HUES6 (cell line): ENCODE data around the gene METTL18.
"Not testable (repeated sequence)": the region's sequence is repeated elsewhere in the genome, so short reads cannot be mapped to it uniquely, and the experiment has no call there.

ENCODE experiments used
- H3K27ac ChIP-seq: 2 replicates; pipeline ENCODE4 v1.7.0; 2013; ENCODE audit warnings: low read depth, mild to moderate bottlenecking, low read length, inconsistent platforms
- H3K27me3 ChIP-seq: 2 replicates; pipeline ENCODE4 v1.6.1; 2013; ENCODE audit warnings: low read length; ENCODE audit not compliant: control insufficient read depth, insufficient read depth
- H3K36me3 ChIP-seq: 2 replicates; pipeline ENCODE4 v1.6.1; 2013; ENCODE audit warnings: low read length; ENCODE audit not compliant: control insufficient read depth, insufficient read depth
- H3K4me1 ChIP-seq: 2 replicates; pipeline ENCODE4 v1.6.1; 2013; ENCODE audit warnings: low read length; ENCODE audit not compliant: control insufficient read depth, insufficient read depth
- H3K4me3 ChIP-seq: 2 replicates; pipeline ENCODE4 v1.5.1; 2013; ENCODE audit warnings: low read depth, low read length
- H3K9ac ChIP-seq: one replicate; pipeline ENCODE4 v1.6.1; 2013; ENCODE audit warnings: mild to moderate bottlenecking, low read length
- H3K9me3 ChIP-seq: 2 replicates; pipeline ENCODE4 v1.6.1; 2013; ENCODE audit warnings: low read depth, low read length; ENCODE audit not compliant: control insufficient read depth, insufficient read depth

The METTL18 gene

DNA sequence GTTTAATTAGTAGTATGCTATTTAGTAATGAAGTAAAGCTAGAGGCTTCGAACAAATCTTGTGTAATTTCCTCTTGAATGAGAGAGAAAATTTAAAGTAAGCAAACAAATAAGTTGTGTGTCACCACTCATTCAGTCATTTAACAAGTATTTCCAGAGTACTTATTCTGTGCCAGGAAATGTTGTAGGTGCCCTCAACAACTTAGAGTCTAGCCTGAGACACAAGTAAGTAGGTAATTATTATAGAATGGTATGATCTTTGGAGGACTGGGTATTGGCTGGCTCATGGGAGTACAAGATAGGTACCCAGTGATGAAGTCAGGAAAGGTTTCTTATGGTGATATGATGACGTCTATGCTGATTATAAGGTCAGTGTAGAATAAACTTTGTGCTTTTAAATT is 17.4 kb upstream of the METTL18 start:
- no peaks in the 10 kb centered on the region for H3K9me3 ChIP-seq
- H3K4me3 ChIP-seq = no peak overlapping the region
- no peaks in the 10 kb centered on the region for H3K27me3 ChIP-seq
- peaks cover 68% of the 10 kb centered on the region for H3K36me3 ChIP-seq
- H3K9ac ChIP-seq = no peak overlapping the region
- no peaks in the 10 kb centered on the region for H3K4me1 ChIP-seq
- H3K27ac ChIP-seq = no peak overlapping the region

DNA sequence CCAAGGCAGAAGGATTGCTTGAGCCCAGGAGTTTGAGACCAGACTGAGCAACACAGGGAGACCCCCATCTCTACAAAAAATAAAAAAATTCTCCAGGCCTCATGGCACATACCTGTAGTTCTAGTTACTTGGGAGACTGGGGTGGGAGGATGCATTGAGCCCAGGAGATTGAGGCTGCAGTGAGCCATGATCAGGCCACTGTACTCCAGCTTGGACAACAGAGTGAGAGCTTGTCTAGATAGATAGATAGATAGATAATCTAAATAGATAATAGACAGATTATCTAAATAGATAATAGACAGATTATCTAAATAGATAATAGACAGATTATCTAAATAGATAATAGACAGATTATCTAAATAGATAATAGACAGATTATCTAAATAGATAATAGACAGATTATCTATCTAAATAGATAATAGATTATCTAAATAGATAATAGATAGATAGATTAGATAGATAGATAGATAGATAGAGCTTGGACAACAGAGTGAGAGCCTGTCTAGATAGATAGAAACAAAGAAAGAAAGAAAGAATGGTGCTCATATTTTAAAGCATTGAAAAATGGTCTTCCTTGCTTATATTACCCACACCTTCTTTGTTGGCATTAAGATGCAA is 16.8 kb upstream of the METTL18 start:
- H3K9me3 ChIP-seq, H3K4me3 ChIP-seq, H3K4me1 ChIP-seq, H3K27ac ChIP-seq, H3K9ac ChIP-seq, H3K27me3 ChIP-seq: not testable (repeated sequence)
- peaks cover 71% of the 10 kb centered on the region for H3K36me3 ChIP-seq

DNA sequence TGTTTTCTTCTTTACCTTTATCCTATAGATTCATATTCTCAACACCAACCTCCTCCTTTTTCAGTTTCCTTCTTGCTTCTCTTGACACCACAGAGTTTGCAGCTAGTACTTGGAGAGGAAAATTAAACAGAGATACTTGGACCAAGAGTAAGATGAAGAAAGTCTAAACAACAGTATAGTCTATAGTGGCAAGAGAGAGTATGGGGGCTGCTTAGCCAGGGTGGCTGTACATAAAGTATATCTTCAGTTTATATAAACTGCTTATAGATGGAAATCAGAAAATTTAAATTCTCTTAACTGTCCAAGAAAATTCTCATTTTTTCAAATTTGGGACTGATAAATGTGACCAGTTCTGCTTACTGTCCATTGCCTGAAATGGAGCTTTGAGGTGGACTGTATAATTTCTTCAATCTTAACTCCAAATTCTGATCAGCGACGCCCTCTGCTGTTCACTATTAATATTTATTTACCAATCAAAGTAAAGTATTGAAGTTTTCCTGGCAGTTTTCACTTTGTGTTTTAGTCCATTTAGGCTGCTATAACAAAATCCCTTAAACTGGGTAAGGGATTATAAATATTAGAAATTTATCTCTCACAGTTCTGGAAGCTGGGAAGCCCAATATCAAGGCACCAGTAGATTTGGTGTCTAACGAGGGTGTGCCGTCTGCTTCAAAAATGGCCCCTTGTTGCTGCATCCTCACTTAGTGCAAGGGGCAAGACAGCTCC is 14.8 kb upstream of the METTL18 start:
- H3K27ac ChIP-seq = no peak overlapping the region
- H3K27me3 ChIP-seq = no peaks in the 10 kb centered on the region
- H3K36me3 ChIP-seq = peaks cover 73% of the 10 kb centered on the region
- H3K4me3 ChIP-seq = no peak overlapping the region
- H3K9me3 ChIP-seq = no peaks in the 10 kb centered on the region
- H3K9ac ChIP-seq = no peak overlapping the region
- no peaks in the 10 kb centered on the region for H3K4me1 ChIP-seq

DNA sequence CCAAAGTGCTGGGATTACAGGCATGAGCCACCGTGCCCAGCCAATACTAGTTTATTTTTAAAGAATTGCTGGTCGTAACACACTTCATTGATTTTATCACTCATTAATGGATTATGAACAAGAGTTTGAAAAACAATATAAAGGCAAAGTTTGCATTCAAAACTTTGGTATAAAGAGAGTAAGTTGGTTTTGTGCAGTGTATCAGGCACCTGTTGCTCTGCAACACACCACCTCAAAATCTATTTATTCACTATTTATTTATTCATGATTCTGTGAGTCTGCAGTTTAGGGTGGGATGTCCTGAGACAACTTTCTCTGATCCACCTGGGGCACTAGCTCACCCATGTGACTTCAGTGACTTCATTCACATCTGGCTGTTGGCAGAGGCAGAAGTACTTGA is 10.2 kb upstream of the METTL18 start:
- Histone ChIP-seq H3K27me3 (no peaks in the 10 kb centered on the region), H3K9me3 (no peaks in the 10 kb centered on the region), H3K27ac (no peak overlapping the region), H3K4me3 (no peak overlapping the region), H3K36me3 (peaks cover 75% of the 10 kb centered on the region), H3K9ac (no peak overlapping the region), H3K4me1 (no peaks in the 10 kb centered on the region)

DNA sequence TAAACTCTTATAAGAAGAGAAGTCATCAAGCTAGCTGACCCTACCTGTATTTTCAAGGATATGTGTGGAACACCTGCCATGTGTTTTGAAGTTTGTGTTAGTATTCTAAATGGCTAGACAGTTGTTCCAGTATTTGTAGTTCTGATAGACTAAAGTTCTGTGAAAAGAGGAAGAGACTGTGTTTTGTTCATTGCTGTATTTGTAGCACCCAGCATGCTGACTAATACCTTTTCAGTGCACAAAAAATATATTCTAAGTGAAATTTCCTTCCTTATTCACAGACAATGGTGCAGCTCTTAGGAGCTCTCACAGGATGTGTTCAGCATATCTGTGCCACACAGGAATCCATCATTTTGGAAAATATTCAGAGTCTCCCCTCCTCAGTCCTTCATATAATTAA is 8.2 kb upstream of the METTL18 start:
- Histone ChIP-seq H3K9me3 (no peaks in the 10 kb centered on the region), H3K36me3 (peaks cover 59% of the 10 kb centered on the region), H3K4me3 (no peak overlapping the region), H3K27me3 (no peaks in the 10 kb centered on the region), H3K27ac (no peak overlapping the region), H3K4me1 (no peaks in the 10 kb centered on the region), H3K9ac (no peak overlapping the region)

DNA sequence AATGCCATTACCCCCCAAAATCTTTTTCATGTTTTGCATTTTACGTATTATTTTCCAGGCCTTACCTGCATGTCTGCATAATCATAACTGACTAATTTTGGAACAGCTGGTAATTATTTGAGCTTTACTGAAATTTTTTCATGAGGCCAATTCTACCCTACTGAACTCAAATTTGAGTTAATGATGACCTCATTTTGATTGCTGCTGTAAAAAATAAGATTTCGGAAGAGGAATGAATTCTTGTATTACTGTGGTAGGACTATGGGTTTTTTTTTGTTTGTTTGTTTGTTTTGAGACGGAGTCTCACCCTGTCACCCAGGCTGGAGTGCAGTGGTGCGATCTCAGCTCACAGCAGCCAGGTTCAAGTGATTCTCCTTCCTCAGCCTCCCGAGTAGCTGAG is 2.6 kb upstream of the METTL18 start:
- Histone ChIP-seq H3K36me3 (peaks cover 7% of the 10 kb centered on the region; the same call in 1 of the 2 replicates), H3K4me3 (no peak overlapping the region), H3K4me1 (peaks cover 3% of the 10 kb centered on the region; the same call in 1 of the 2 replicates), H3K9me3 (no peaks in the 10 kb centered on the region), H3K27ac (no peak overlapping the region), H3K27me3 (no peaks in the 10 kb centered on the region), H3K9ac (no peak overlapping the region)

DNA sequence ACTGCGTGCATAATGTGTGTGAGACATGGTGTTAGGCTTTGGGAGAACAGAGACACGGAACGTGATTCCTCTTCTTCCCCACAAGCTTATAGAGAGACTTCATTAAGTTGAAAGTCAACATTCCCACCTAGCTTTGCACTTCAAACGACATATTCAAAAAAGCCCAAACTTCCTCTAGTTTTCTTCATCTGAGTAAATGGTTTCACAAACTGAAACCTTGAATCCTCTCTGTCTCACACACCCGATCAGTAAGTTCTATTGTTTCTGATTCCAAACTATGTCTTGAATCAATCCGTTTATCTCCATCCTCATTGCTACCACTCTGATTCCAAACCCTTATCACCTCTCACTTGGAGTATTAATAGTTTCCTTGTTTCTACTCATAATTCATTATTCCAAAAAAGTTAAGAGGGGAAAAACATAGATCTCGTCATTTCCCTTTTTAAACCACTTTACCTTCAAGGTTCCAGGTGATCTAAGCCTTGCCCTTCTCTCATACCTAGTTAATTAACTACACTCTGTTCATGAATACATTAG is 1.6 kb upstream of the METTL18 start:
- Histone ChIP-seq H3K9me3 (no peaks in the 10 kb centered on the region), H3K4me3 (peak overlapping the region; percentile 94), H3K27ac (peak overlapping the region; percentile 87; the same call in 1 of the 2 replicates), H3K4me1 (peaks cover 3% of the 10 kb centered on the region; the same call in 1 of the 2 replicates), H3K9ac (no peak overlapping the region), H3K36me3 (no peaks in the 10 kb centered on the region; the same call in 1 of the 2 replicates), H3K27me3 (no peaks in the 10 kb centered on the region)

DNA sequence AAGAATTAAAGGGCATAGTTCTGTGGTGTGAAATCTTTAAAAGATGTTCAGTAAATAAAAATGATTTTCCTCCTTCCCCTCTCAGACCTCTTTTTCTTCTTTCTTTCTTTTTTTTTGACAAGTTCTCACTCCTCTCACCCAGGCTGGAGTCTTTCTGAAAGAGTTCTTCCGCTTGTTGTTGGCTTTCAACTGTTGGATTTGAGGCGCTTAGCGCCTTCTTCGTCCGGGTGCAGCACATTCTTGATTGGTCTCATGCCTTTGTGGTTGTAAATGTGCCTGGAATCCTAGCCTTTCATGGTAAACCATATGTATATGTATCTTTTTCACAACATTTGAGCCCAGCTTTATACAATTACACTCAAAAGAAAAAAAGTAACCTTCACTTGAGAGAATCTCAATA is 980 bp upstream of the METTL18 start:
- Histone ChIP-seq H3K4me1 (peaks cover 3% of the 10 kb centered on the region; the same call in 1 of the 2 replicates), H3K9me3 (peaks cover 3% of the 10 kb centered on the region), H3K36me3 (no peaks in the 10 kb centered on the region; the same call in 1 of the 2 replicates), H3K27me3 (no peaks in the 10 kb centered on the region), H3K4me3 (peak overlapping the region; percentile 94), H3K27ac (peak overlapping the region; percentile 87), H3K9ac (peak overlapping the region; percentile 93)

DNA sequence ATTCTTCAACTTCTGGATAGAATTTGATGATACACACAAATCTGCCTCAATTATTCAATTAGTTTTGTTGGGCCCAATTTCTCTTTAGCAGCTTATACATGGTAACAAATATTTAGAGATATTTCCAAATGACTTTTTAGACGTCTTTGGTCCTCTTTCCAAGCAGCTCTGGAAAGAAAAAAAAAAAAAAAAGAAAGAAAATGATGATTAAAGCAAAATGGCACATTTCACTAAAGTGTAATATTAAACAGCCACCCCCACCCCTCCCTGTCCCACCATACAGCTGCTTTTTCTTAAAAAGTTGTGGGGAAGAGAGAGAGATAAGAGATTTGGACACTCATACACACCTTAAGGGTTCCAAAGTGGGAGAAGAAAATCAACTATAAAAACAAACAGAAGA is 977 bp downstream of the METTL18 start:
- no peaks in the 10 kb centered on the region for H3K27me3 ChIP-seq
- peaks cover 3% of the 10 kb centered on the region; the same call in 1 of the 2 replicates for H3K4me1 ChIP-seq
- H3K4me3 ChIP-seq = peak overlapping the region; percentile 94
- no peaks in the 10 kb centered on the region; the same call in 1 of the 2 replicates for H3K36me3 ChIP-seq
- peaks cover 5% of the 10 kb centered on the region for H3K9me3 ChIP-seq
- H3K27ac ChIP-seq = no peak overlapping the region
- peak overlapping the region; percentile 93 for H3K9ac ChIP-seq

DNA sequence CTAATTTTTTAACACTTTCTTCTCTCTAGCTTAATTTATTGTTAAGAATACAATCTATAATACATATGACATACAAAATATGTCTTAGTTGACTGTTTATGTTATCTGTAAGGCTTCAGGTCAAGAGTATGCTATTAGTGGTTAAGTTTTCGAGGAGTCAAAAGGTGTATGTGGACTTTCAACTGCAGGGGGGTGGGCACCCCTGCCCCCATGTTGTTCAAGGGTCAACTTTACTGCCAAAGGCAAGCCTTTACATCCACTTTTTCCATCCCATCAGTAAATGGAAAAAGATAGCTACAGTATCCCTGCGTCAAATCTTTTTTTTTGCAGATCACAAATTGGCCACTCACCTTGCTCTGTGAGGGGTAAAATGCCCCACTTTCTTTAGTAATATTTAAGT is 6.3 kb downstream of the METTL18 start:
- Histone ChIP-seq H3K4me3 (no peak overlapping the region), H3K4me1 (no peaks in the 10 kb centered on the region), H3K27ac (no peak overlapping the region), H3K27me3 (no peaks in the 10 kb centered on the region), H3K9ac (no peak overlapping the region), H3K36me3 (no peaks in the 10 kb centered on the region), H3K9me3 (peaks cover 5% of the 10 kb centered on the region)

DNA sequence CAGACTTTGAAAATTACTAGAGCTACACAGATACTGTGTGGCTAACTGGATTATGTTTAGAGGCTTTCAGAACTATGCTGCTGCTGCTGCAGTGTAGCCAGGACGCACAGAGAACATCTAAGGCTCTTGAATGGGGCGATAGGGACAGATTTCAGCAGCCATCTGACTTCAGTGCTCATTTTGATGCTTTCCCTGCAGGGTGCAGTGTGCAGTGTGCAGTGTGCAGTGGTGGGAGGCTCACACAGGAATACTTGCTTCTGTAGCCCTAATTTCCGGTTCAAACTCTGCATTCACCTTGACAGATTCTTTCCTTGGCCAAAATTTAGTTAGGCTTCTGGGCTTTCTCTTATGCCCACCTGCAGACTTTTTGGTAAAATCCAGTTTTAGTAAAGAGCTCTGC is 7.7 kb downstream of the METTL18 start:
- no peak overlapping the region for H3K4me3 ChIP-seq
- no peaks in the 10 kb centered on the region for H3K4me1 ChIP-seq
- H3K27me3 ChIP-seq = no peaks in the 10 kb centered on the region
- no peaks in the 10 kb centered on the region for H3K36me3 ChIP-seq
- H3K9me3 ChIP-seq = peaks cover 5% of the 10 kb centered on the region
- H3K9ac ChIP-seq = no peak overlapping the region
- no peak overlapping the region for H3K27ac ChIP-seq
